NCI-H1436 treated with DMSO at 0.1 percent for 48 hours (cell line): ENCODE measurements around the gene HTRA3.

Experiments used
- DNase-seq: peaks from one replicate; lab custom pipeline; 2025; lab: John Stamatoyannopoulos, UW

The HTRA3 gene

GRCh38 chr4:8293131-8293975, 23.8 kb downstream of the HTRA3 start:
- DNase-seq, result no peak

- no peak for DNase-seq
Observed at GRCh38 chr4:8294036-8294435, 24.5 kb downstream of the HTRA3 start.

- no peak for DNase-seq
Observed at GRCh38 chr4:8294775-8295174, 25.2 kb downstream of the HTRA3 start.

- no peak for DNase-seq
Observed at GRCh38 chr4:8295471-8295870, 25.9 kb downstream of the HTRA3 start.

- DNase-seq, result no peak
Observed at GRCh38 chr4:8296491-8296890, 26.9 kb downstream of the HTRA3 start.

GRCh38 chr4:8297141-8297601, 27.6 kb downstream of the HTRA3 start:
- no peak for DNase-seq

GRCh38 chr4:8297691-8298485, 28.3 kb downstream of the HTRA3 start:
- DNase-seq, result no peak

GRCh38 chr4:8300832-8301231, 31.3 kb downstream of the HTRA3 start:
- DNase-seq, result no peak

- no peak for DNase-seq
Observed at GRCh38 chr4:8301851-8302730, 32.5 kb downstream of the HTRA3 start.

GRCh38 chr4:8303081-8303480, 33.5 kb downstream of the HTRA3 start:
- DNase-seq, result no peak

- DNase-seq, result no peak
Observed at GRCh38 chr4:8303485-8304281, 34.1 kb downstream of the HTRA3 start.

GRCh38 chr4:8304827-8305695, 35.5 kb downstream of the HTRA3 start:
- DNase-seq, result no peak

- no peak for DNase-seq
Observed at GRCh38 chr4:8305851-8306471, 36.4 kb downstream of the HTRA3 start.

GRCh38 chr4:8306511-8307021, 37.0 kb downstream of the HTRA3 start:
- no peak for DNase-seq

- no peak for DNase-seq
Observed at GRCh38 chr4:8307121-8307520, 37.6 kb downstream of the HTRA3 start.

GRCh38 chr4:8307714-8308113, 38.2 kb downstream of the HTRA3 start:
- no peak for DNase-seq

GRCh38 chr4:8308144-8308543, 38.6 kb downstream of the HTRA3 start:
- no peak for DNase-seq

GRCh38 chr4:8308856-8309771, 39.6 kb downstream of the HTRA3 start:
- no peak for DNase-seq

- no peak for DNase-seq
Observed at GRCh38 chr4:8310306-8310705, 40.8 kb downstream of the HTRA3 start.
